Upper lobe of left lung (tissue), 6 donors: Measurements from ENCODE around the gene L2HGDH. TPM values are rescaled to one million over a fixed set of nuclear protein-coding genes. Genes with fewer than 3 reads are reported as not detected.

Experiments
- ATAC-seq, 2 donors: fragments of 200-7000 bp; cut with Tn5 transposase; one replicate each; pipeline ENCODE4 v1.9.1; 2022; ENCODE audit warnings: mild to moderate bottlenecking in 2 of 2, moderate library complexity in 2 of 2; ENCODE audit not compliant: low FRiP score in 2 of 2
- DNase-seq, 2 donors: peaks; one replicate each; pipeline ENCODE4 v3.0.0-alpha.2; 2019 to 2020
- H3K27ac ChIP-seq, 4 donors: fragments of 200-600 bp; sonication (generic); one replicate each; pipeline ENCODE4 v1.5.1; 2016 to 2019
- H3K27me3 ChIP-seq, 4 donors: fragments of 200-600 bp; sonication (generic); one replicate each; pipeline ENCODE4 v1.5.1; 2017 to 2019
- H3K36me3 ChIP-seq, 4 donors: fragments of 200-600 bp; sonication (generic); one replicate each; pipeline ENCODE4 v1.5.1; 2016 to 2019
- H3K4me1 ChIP-seq, 4 donors: fragments of 200-600 bp; sonication (generic); one replicate each; pipeline ENCODE4 v1.5.1; 2018 to 2019
- H3K4me3 ChIP-seq, 4 donors: fragments of 200-600 bp; sonication (generic); one replicate each; pipeline ENCODE4 v1.5.1; 2017 to 2019; ENCODE audit warnings: mild to moderate bottlenecking in 2 of 4, moderate library complexity in 1 of 4
- H3K9me3 ChIP-seq, 4 donors: fragments of 200-600 bp; sonication (generic); one replicate each; pipeline ENCODE4 v1.5.1; 2018 to 2019
- CTCF ChIP-seq, 6 experiments: fragments of 450-650 bp in 4 of 6; fragments of 200-600 bp in 2 of 6; sonication (generic) in 2 of 6; IDR thresholded peaks; one replicate each; pipeline ENCODE4 v1.5.1; 2016 to 2019; ENCODE audit warnings: antibody characterized with exemption in 6 of 6
- EP300 ChIP-seq, 4 donors: sonication (generic); formaldehyde crosslinking; IDR thresholded peaks; one replicate each; pipeline ENCODE4 v1.5.1; 2017; ENCODE audit warnings: antibody characterized with exemption in 4 of 4, control low read depth in 2 of 4
- POLR2A ChIP-seq, 4 donors: fragments of 450-650 bp; IDR thresholded peaks; one replicate each; pipeline ENCODE4 v1.5.1; 2016 to 2017; ENCODE audit warnings: antibody characterized with exemption in 4 of 4, mild to moderate bottlenecking in 2 of 4
- POLR2AphosphoS5 ChIP-seq, 2 donors: sonication (generic); formaldehyde crosslinking; IDR thresholded peaks; one replicate each; pipeline ENCODE4 v1.5.1; 2017; ENCODE audit warnings: antibody characterized with exemption in 2 of 2
- WGBS, 2 donors: methylation state at CpG; one replicate each; pipeline ENCODE4 v1.1.5; 2017 to 2018; 5-methylcytosine and 5-hydroxymethylcytosine counted together
- total RNA-seq, 6 donors: library from RNA; depleted of rRNA in 4 of 6; stranded (reverse); fragments of >200 nt in 4 of 6; gene quantifications; one replicate each; pipeline versions ENCODE4 v1.1.0 to v1.2.1, GENCODE V29; 2016 to 2021
- donor health status: DM: no; HTN: no; CAD: no; lungs with moderate emphysema.
- donor health status: DM: no; HTN: yes; CAD: no; lungs with severe emphysema.

The L2HGDH gene
- total RNA-seq, 6 donors from 2014 or later = 1.1 to 10.1 (median 4.6) TPM

GRCh38 chr14:50237427-50237826, 74.6 kb downstream of the L2HGDH start:
- no peaks in the 10 kb centered on the region for H3K9me3 ChIP-seq
- H3K36me3 ChIP-seq = no peaks in the 10 kb centered on the region
- H3K4me1 ChIP-seq = peaks cover 2 to 3% (median 2%) of the 10 kb centered on the region in 4 donors
- DNase-seq (no peak), ATAC-seq (peak; percentile 17 to 22)
- H3K4me3 ChIP-seq = no peak overlapping the region
- TF ChIP-seq CTCF (IDR thresholded peaks at IDR 0.05) (no peak), EP300 (IDR thresholded peaks at IDR 0.05) (no peak), POLR2A (IDR thresholded peaks at IDR 0.05) (no peak), POLR2AphosphoS5 (IDR thresholded peaks at IDR 0.05) (no peak)
- 10 to 12% methylated on average over 3 of the region's 3 CpGs for WGBS, 2 donors
- H3K27ac ChIP-seq = peak overlapping the region in 1 of 4 donors; percentile 44
- H3K27me3 ChIP-seq = no peaks in the 10 kb centered on the region

GRCh38 chr14:50233951-50234250, 78.1 kb downstream of the L2HGDH start:
- H3K4me1 ChIP-seq = peaks cover 16 to 22% (median 18%) of the 10 kb centered on the region in 4 donors
- ATAC-seq = no peak
- DNase-seq = no peak
- no peak for TF ChIP-seq POLR2A (IDR thresholded peaks at IDR 0.05)
- TF ChIP-seq POLR2AphosphoS5 (IDR thresholded peaks at IDR 0.05) = no peak
- no peak for TF ChIP-seq EP300 (IDR thresholded peaks at IDR 0.05)
- no peak for TF ChIP-seq CTCF (IDR thresholded peaks at IDR 0.05)
- no peak overlapping the region for H3K27ac ChIP-seq
- 84 to 94% methylated on average over 4 of the region's 4 CpGs for WGBS, 2 donors
- no peaks in the 10 kb centered on the region for H3K27me3 ChIP-seq
- H3K36me3 ChIP-seq = no peaks in the 10 kb centered on the region
- no peak overlapping the region for H3K4me3 ChIP-seq
- no peaks in the 10 kb centered on the region for H3K9me3 ChIP-seq

GRCh38 chr14:50233166-50233950, 78.7 kb downstream of the L2HGDH start:
- DNase-seq = no peak
- no peak overlapping the region for H3K4me3 ChIP-seq
- no peaks in the 10 kb centered on the region for H3K36me3 ChIP-seq
- TF ChIP-seq POLR2AphosphoS5 (IDR thresholded peaks at IDR 0.05) = no peak
- no peak for TF ChIP-seq POLR2A (IDR thresholded peaks at IDR 0.05)
- peaks cover 16 to 26% (median 21%) of the 10 kb centered on the region in 4 donors for H3K4me1 ChIP-seq
- no peaks in the 10 kb centered on the region for H3K9me3 ChIP-seq
- H3K27ac ChIP-seq = no peak overlapping the region
- H3K27me3 ChIP-seq = no peaks in the 10 kb centered on the region
- ATAC-seq = no peak
- WGBS, 2 donors = 75 to 83% methylated on average over 14 of the region's 14 CpGs

- 44 to 49% methylated on average over 13 of the region's 13 CpGs for WGBS, 2 donors
- no peaks in the 10 kb centered on the region for H3K9me3 ChIP-seq
- H3K4me3 ChIP-seq = peak overlapping the region; percentile 70 to 89 (median 74)
- DNase-seq = no peak
- no peak for TF ChIP-seq POLR2A (IDR thresholded peaks at IDR 0.05)
- TF ChIP-seq EP300 (IDR thresholded peaks at IDR 0.05) = no peak
- TF ChIP-seq CTCF (IDR thresholded peaks at IDR 0.05) = no peak
- TF ChIP-seq POLR2AphosphoS5 (IDR thresholded peaks at IDR 0.05) = no peak
- H3K27me3 ChIP-seq = no peaks in the 10 kb centered on the region
- no peaks in the 10 kb centered on the region for H3K36me3 ChIP-seq
- H3K27ac ChIP-seq = peak overlapping the region; percentile 93 to 99 (median 97)
- no peak for ATAC-seq
- peaks cover 16 to 29% (median 21%) of the 10 kb centered on the region in 4 donors for H3K4me1 ChIP-seq
These were observed 79.8 kb downstream of the L2HGDH start for GRCh38 chr14:50232276-50232642.

- Histone ChIP-seq H3K27ac (peak within 1 kb of the TSS; percentile 93 to 99 (median 97)), H3K4me1 (peaks cover 18 to 30% (median 24%) of the 10 kb centered on the region in 4 donors), H3K4me3 (peak within 1 kb of the TSS; percentile 70 to 89 (median 74)), H3K36me3 (no peaks in the 10 kb centered on the region), H3K9me3 (no peaks in the 10 kb centered on the region), H3K27me3 (no peaks in the 10 kb centered on the region)
- TF ChIP-seq CTCF (IDR thresholded peaks at IDR 0.05) = peak in 1 of 6 experiments; percentile 38
- peak in 1 of 4 donors; percentile 15 for TF ChIP-seq EP300 (IDR thresholded peaks at IDR 0.05)
- peak; percentile 64 to 82 for TF ChIP-seq POLR2AphosphoS5 (IDR thresholded peaks at IDR 0.05)
- TF ChIP-seq POLR2A (IDR thresholded peaks at IDR 0.05) = peak in 3 of 4 donors; percentile 89 to 93 (median 92)
- 0 to 1% methylated on average over 4 to 29 of the region's 90 CpGs for WGBS, 2 donors
- ATAC-seq = peak; percentile 96 to 98
- DNase-seq = peak; percentile 91 to 97
These were observed 80.4 kb downstream of the L2HGDH start, which contains the start of gene SOS2 for GRCh38 chr14:50231475-50232275. SOS2 (minus strand) TSS chr14:50231578; CDS start chr14:50231283, 295 bp downstream.
